H9 (cell line): ENCODE results near the gene MFN2. TPM values are rescaled to one million over a fixed set of nuclear protein-coding genes. Genes with fewer than 3 reads are reported as not detected.
A peak's percentile ranks its signal among the peaks of the same experiment; 100 is the strongest.

Experiments
- DNase-seq: peaks from one replicate; pipeline ENCODE4 v3.0.0-alpha.2; 2017
- H2AFZ ChIP-seq: one replicate; pipeline ENCODE4 v1.6.1; 2013; ENCODE audit warnings: mild to moderate bottlenecking, low read length, control low read depth, moderate library complexity
- H2AK5ac ChIP-seq: 2 replicates; pipeline ENCODE4 v1.6.1; 2013; ENCODE audit warnings: low read length, control low read depth, mixed read lengths; ENCODE audit not compliant: insufficient read length
- H2BK120ac ChIP-seq: one replicate; pipeline ENCODE4 v1.6.1; 2013; ENCODE audit warnings: low read depth, mild to moderate bottlenecking, low read length, control low read depth, inconsistent platforms; ENCODE audit not compliant: poor library complexity, severe bottlenecking
- H2BK12ac ChIP-seq: 2 replicates; pipeline ENCODE4 v1.6.1; 2013; ENCODE audit warnings: low read length, control low read depth, mixed read lengths, low read depth; ENCODE audit not compliant: insufficient read length
- H2BK15ac ChIP-seq: 2 replicates; pipeline ENCODE4 v1.6.1; 2013; ENCODE audit warnings: low read depth, low read length, control low read depth
- H2BK20ac ChIP-seq: one replicate; pipeline ENCODE4 v1.6.1; 2013; ENCODE audit warnings: low read depth, mild to moderate bottlenecking, low read length, control low read depth, inconsistent platforms; ENCODE audit not compliant: poor library complexity, severe bottlenecking
- H2BK5ac ChIP-seq: 2 replicates; pipeline ENCODE4 v1.6.1; 2013; ENCODE audit warnings: low read length, control low read depth, mixed read lengths; ENCODE audit not compliant: insufficient read length
- H3K14ac ChIP-seq: 2 replicates; pipeline ENCODE4 v1.6.1; 2013; ENCODE audit warnings: low read length, control low read depth; ENCODE audit not compliant: insufficient read depth
- H3K18ac ChIP-seq: 2 replicates; pipeline ENCODE4 v1.6.1; 2013; ENCODE audit warnings: low read depth, mild to moderate bottlenecking, mixed read lengths, low read length, control low read depth; ENCODE audit not compliant: insufficient read length
- H3K23ac ChIP-seq: 2 replicates; pipeline ENCODE4 v1.6.1; 2013; ENCODE audit warnings: low read length, control low read depth, mixed read lengths, low read depth; ENCODE audit not compliant: insufficient read length
- H3K23me2 ChIP-seq: 2 replicates; pipeline ENCODE4 v1.6.1; 2013; ENCODE audit warnings: low read depth, mild to moderate bottlenecking, mixed read lengths, low read length, control low read depth; ENCODE audit not compliant: insufficient read length, poor library complexity, severe bottlenecking
- H3K27ac ChIP-seq: 2 replicates; pipeline ENCODE4 v1.5.1; 2013; ENCODE audit warnings: low read length, control low read depth, mixed read lengths, low read depth; ENCODE audit not compliant: insufficient read length
- H3K27me3 ChIP-seq: 2 replicates; pipeline ENCODE4 v1.6.1; 2013; ENCODE audit warnings: low read length, control low read depth, inconsistent platforms; ENCODE audit not compliant: insufficient read depth
- H3K4ac ChIP-seq: 2 replicates; pipeline ENCODE4 v1.6.1; 2013; ENCODE audit warnings: low read depth, mild to moderate bottlenecking, control low read depth, inconsistent platforms, low read length, moderate library complexity
- H3K4me1 ChIP-seq: 2 replicates; pipeline ENCODE4 v1.6.1; 2013; ENCODE audit warnings: low read length, control low read depth, inconsistent platforms; ENCODE audit not compliant: insufficient read depth
- H3K4me2 ChIP-seq: 2 replicates; pipeline ENCODE4 v1.6.1; 2013; ENCODE audit warnings: low read length, control low read depth, mixed read lengths; ENCODE audit not compliant: insufficient read length, insufficient read depth
- H3K56ac ChIP-seq: 2 replicates; pipeline ENCODE4 v1.6.1; 2013; ENCODE audit warnings: low read depth, mild to moderate bottlenecking, mixed read lengths, low read length, control low read depth; ENCODE audit not compliant: insufficient read length
- H3K79me1 ChIP-seq: 2 replicates; pipeline ENCODE4 v1.6.1; 2013; ENCODE audit warnings: low read depth, mild to moderate bottlenecking, moderate library complexity, low read length, control low read depth, inconsistent platforms; ENCODE audit not compliant: insufficient read depth, poor library complexity, severe bottlenecking
- H3K79me2 ChIP-seq: 2 replicates; pipeline ENCODE4 v1.6.1; 2013; ENCODE audit warnings: low read length, control low read depth, inconsistent platforms; ENCODE audit not compliant: insufficient read depth
- H3K9ac ChIP-seq: 2 replicates; pipeline ENCODE4 v1.6.1; 2013; ENCODE audit warnings: low read length, control low read depth, mixed read lengths; ENCODE audit not compliant: insufficient read length; ENCODE audit errors: extremely low read depth
- H3K9me3 ChIP-seq: one replicate; pipeline ENCODE4 v1.6.1; 2013; ENCODE audit warnings: low read depth, low read length, inconsistent platforms; ENCODE audit not compliant: control insufficient read depth
- H3T11ph ChIP-seq: one replicate; pipeline ENCODE4 v1.6.1; 2013; ENCODE audit warnings: mild to moderate bottlenecking, low read length, control low read depth, inconsistent platforms
- H4K20me1 ChIP-seq: one replicate; pipeline ENCODE4 v1.6.1; 2013; ENCODE audit not compliant: control insufficient read depth, insufficient read length, insufficient read depth
- H4K5ac ChIP-seq: 2 replicates; pipeline ENCODE4 v1.6.1; 2013; ENCODE audit warnings: low read depth, mild to moderate bottlenecking, mixed read lengths, low read length, control low read depth; ENCODE audit not compliant: insufficient read length
- H4K8ac ChIP-seq: replicated peaks from 2 replicates; pipeline ENCODE4 v1.6.1; 2013; ENCODE audit warnings: low read length, control low read depth, mixed read lengths, low read depth; ENCODE audit not compliant: insufficient read length
- H4K91ac ChIP-seq: 2 replicates; pipeline ENCODE4 v1.6.1; 2013; ENCODE audit warnings: low read depth, mild to moderate bottlenecking, moderate library complexity, mixed read lengths, low read length, control low read depth; ENCODE audit not compliant: insufficient read length
- H3K27ac Mint-ChIP-seq, 3 experiments: 2 replicates in 2 of 3; 3 replicates in 1 of 3; pipeline ENCODE4 v1.8.0; 2020 to 2021; ENCODE audit warnings: mixed read lengths in 3 of 3, mild to moderate bottlenecking in 1 of 3, moderate library complexity in 1 of 3
- H3K27me3 Mint-ChIP-seq: 2 replicates; pipeline ENCODE4 v1.8.0; 2021; ENCODE audit warnings: low read depth, mild to moderate bottlenecking, moderate library complexity, mixed read lengths
- H3K36me3 Mint-ChIP-seq, 3 experiments: 2 replicates in 2 of 3; 3 replicates in 1 of 3; pipeline ENCODE4 v1.8.0; 2020 to 2021; ENCODE audit warnings: low read depth in 3 of 3, mixed read lengths in 3 of 3; ENCODE audit not compliant: insufficient read depth in 1 of 3
- H3K4me1 Mint-ChIP-seq, 2 experiments: 2 replicates each; pipeline ENCODE4 v1.8.0; 2020; ENCODE audit warnings: mixed read lengths in 2 of 2
- H3K4me3 Mint-ChIP-seq, 2 experiments: 2 replicates in 1 of 2; 3 replicates in 1 of 2; pipeline ENCODE4 v1.8.0; 2020 to 2021; ENCODE audit warnings: mild to moderate bottlenecking in 2 of 2, mixed read lengths in 2 of 2, moderate library complexity in 1 of 2
- H3K9me3 Mint-ChIP-seq, 2 experiments: 2 replicates in 1 of 2; 3 replicates in 1 of 2; pipeline ENCODE4 v1.8.0; 2020; ENCODE audit warnings: mild to moderate bottlenecking in 2 of 2, mixed read lengths in 2 of 2, moderate library complexity in 1 of 2
- CTCF ChIP-seq: fragments of 200-600 bp; sonication (generic); conservative IDR thresholded peaks from 3 replicates; pipeline ENCODE4 v1.8.0; 2021; ENCODE audit warnings: antibody characterized with exemption, mild to moderate bottlenecking
- WGBS: extraction: QIAGEN DNeasy Blood & Tissue Kit; methylation state at CpG from one replicate; pipeline ENCODE4 v1.1.7; 2013; ENCODE audit warnings: missing lambda C conversion rate, low lambda C conversion rate, mixed read lengths; ENCODE audit not compliant: insufficient read length; ENCODE audit errors: extremely low coverage; 5-methylcytosine and 5-hydroxymethylcytosine counted together
- total RNA-seq: library from RNA; stranded (reverse); gene quantifications from 2 replicates; pipeline ENCODE4 v1.2.1, GENCODE V29; 2021

Gene MFN2
- total RNA-seq, 1 experiment from 2014 or later, result 61.4 TPM

GRCh38 chr1:12015001-12015491, 34.8 kb downstream of the MFN2 start:
- Histone ChIP-seq H4K20me1 (no peaks in the 10 kb centered on the region), H2AK5ac (no peak overlapping the region), H3K79me1 (no peaks in the 10 kb centered on the region), H3K14ac (no peak overlapping the region), H4K8ac (no peak overlapping the region), H3T11ph (no peak overlapping the region), H2AFZ (no peak overlapping the region), H4K5ac (no peak overlapping the region), H2BK120ac (no peak overlapping the region), H3K18ac (no peak overlapping the region), H2BK5ac (no peak overlapping the region), H3K23ac (no peak overlapping the region), H2BK15ac (no peak overlapping the region), H3K4me2 (no peak overlapping the region), H2BK12ac (no peak overlapping the region), H3K27me3 (no peaks in the 10 kb centered on the region), H3K9ac (no peak overlapping the region), H3K56ac (no peak overlapping the region), H3K4ac (no peak overlapping the region), H3K23me2 (peaks cover 2% of the 10 kb centered on the region), H2BK20ac (no peak overlapping the region), H4K91ac (no peak overlapping the region), H3K4me1 (no peaks in the 10 kb centered on the region; the same call in 1 of the 2 replicates), H3K27ac (no peak overlapping the region), H3K79me2 (0 out of 2 replicates have a peak, but pooled peaks cover 1% of the 10 kb centered on the region), H3K9me3 (no peaks in the 10 kb centered on the region)
- Mint-ChIP-seq H3K9me3 (no peaks in the 10 kb centered on the region), H3K27me3 (no peaks in the 10 kb centered on the region), H3K27ac (peak overlapping the region in 2 of 3 experiments; percentile 65 to 92; a peak in 3 of 7 replicates), H3K4me3 (no peak overlapping the region), H3K4me1 (peaks cover 8 to 10% of the 10 kb centered on the region in 2 experiments; a peak in 3 of 4 replicates), H3K36me3 (peaks cover 15 to 33% (median 31%) of the 10 kb centered on the region in 3 experiments; a peak in 6 of 7 replicates)
- no CpG with 5 or more reads among the region's 10 CpGs for WGBS
- DNase-seq, result no peak
- no peak for TF ChIP-seq CTCF
